H1 (cell line): ENCODE data around the gene GRIK2. TPM values are rescaled to one million over a fixed set of nuclear protein-coding genes. Genes with fewer than 3 reads are reported as not detected.

Experiments
- CTCF ChIA-PET: fragments of 300-600 bp; sonication (Branson Sonifier 250); formaldehyde crosslinking; loops from one replicate; lab custom pipeline; 2021; ENCODE audit not compliant: partially characterized antibody; lab: Charles Lee
- POLR2A ChIA-PET: fragments of 300-600 bp; sonication (Branson Sonifier 250); formaldehyde crosslinking; loops from one replicate; lab custom pipeline; 2021; ENCODE audit warnings: inconsistent platforms; ENCODE audit not compliant: partially characterized antibody; lab: Charles Lee
- DNase-seq, 2 experiments: peaks; one replicate each; pipeline versions ENCODE4 v3.0.0 to v3.0.0-alpha.2; 2010 to 2022; ENCODE audit warnings: low spot score in 2 of 2, low read depth in 1 of 2, mixed read lengths in 1 of 2
- FAIRE-seq: peaks from 2 replicates; lab custom pipeline; 2011; peaks lifted over from hg19 to GRCh38; lab: Jason Lieb, UNC
- H2AFZ ChIP-seq: 2 replicates; pipeline ENCODE4 v1.8.1; 2012; ENCODE audit warnings: low read length, inconsistent platforms
- H2AK5ac ChIP-seq: 2 replicates; pipeline ENCODE4 v1.6.1; 2013; ENCODE audit warnings: low read depth, low read length
- H2BK120ac ChIP-seq: replicated peaks from 2 replicates; pipeline ENCODE3; 2013; ENCODE audit warnings: low read depth, low read length, inconsistent platforms
- H2BK12ac ChIP-seq: 2 replicates; pipeline ENCODE4 v1.6.1; 2013; ENCODE audit warnings: low read depth, low read length
- H2BK15ac ChIP-seq: 2 replicates; pipeline ENCODE4 v1.6.1; 2013; ENCODE audit warnings: low read length
- H2BK20ac ChIP-seq: 2 replicates; pipeline ENCODE4 v1.6.1; 2013; ENCODE audit warnings: low read length
- H2BK5ac ChIP-seq: 2 replicates; pipeline ENCODE4 v1.6.1; 2013; ENCODE audit warnings: low read depth, low read length
- H3K14ac ChIP-seq: 2 replicates; pipeline ENCODE4 v1.6.1; 2013; ENCODE audit warnings: inconsistent platforms; ENCODE audit not compliant: insufficient read length
- H3K18ac ChIP-seq: 2 replicates; pipeline ENCODE4 v1.6.1; 2013; ENCODE audit warnings: low read length; ENCODE audit errors: extremely low read depth
- H3K23ac ChIP-seq: 2 replicates; pipeline ENCODE4 v1.6.1; 2013; ENCODE audit warnings: inconsistent platforms; ENCODE audit not compliant: insufficient read length
- H3K23me2 ChIP-seq: 2 replicates; pipeline ENCODE4 v1.6.1; 2013; ENCODE audit warnings: low read depth, low read length
- H3K27ac ChIP-seq: 2 replicates; pipeline ENCODE4 v1.6.1; 2011; ENCODE audit warnings: low read depth, low read length, inconsistent platforms
- H3K27me3 ChIP-seq, 4 experiments: replicated peaks in 1 of 4; 1 replicate in 1 of 4; 2 replicates in 3 of 4; pipeline versions ENCODE4 v1.6.1 to v1.8.1; 2011 to 2013; ENCODE audit warnings: low read length in 3 of 4, mild to moderate bottlenecking in 3 of 4, inconsistent platforms in 2 of 4, mixed read lengths in 2 of 4, moderate library complexity in 1 of 4; ENCODE audit not compliant: control insufficient read depth in 3 of 4, insufficient read depth in 3 of 4; ENCODE audit errors: extremely low read depth in 1 of 4
- H3K36me3 ChIP-seq, 4 experiments: 2 replicates each; pipeline versions ENCODE4 v1.6.1 to v1.8.1; 2011 to 2013; ENCODE audit warnings: mild to moderate bottlenecking in 4 of 4, low read length in 3 of 4, moderate library complexity in 2 of 4, control low read depth in 1 of 4, inconsistent platforms in 1 of 4; ENCODE audit not compliant: insufficient read depth in 4 of 4, control insufficient read depth in 2 of 4
- H3K4ac ChIP-seq: replicated peaks from 2 replicates; pipeline ENCODE3; 2013; ENCODE audit warnings: low read length, low read depth, mixed read lengths, inconsistent platforms; ENCODE audit not compliant: insufficient read length
- H3K4me1 ChIP-seq, 4 experiments: replicated peaks in 1 of 4; 1 replicate in 1 of 4; 2 replicates in 3 of 4; pipeline versions ENCODE4 v1.6.1 to v1.8.1; 2011 to 2013; ENCODE audit warnings: low read length in 3 of 4, inconsistent platforms in 2 of 4, mixed read lengths in 1 of 4; ENCODE audit not compliant: insufficient read depth in 4 of 4, control insufficient read depth in 3 of 4
- H3K4me2 ChIP-seq, 2 experiments: 2 replicates each; pipeline versions ENCODE4 v1.6.1 to v1.8.1; 2011 to 2013; ENCODE audit warnings: low read depth in 2 of 2, low read length in 2 of 2, control low read depth in 1 of 2, inconsistent platforms in 1 of 2, mild to moderate bottlenecking in 1 of 2; ENCODE audit not compliant: insufficient read depth in 1 of 2
- H3K4me3 ChIP-seq, 4 experiments: fragments of 200-600, 300-600 bp in 1 of 4; sonication (generic), shearing (Covaris generic), sonication (Bioruptor Twin) in 1 of 4; 2 replicates each; pipeline versions ENCODE4 v1.5.1 to v1.8.1; 2011 to 2016; ENCODE audit warnings: low read length in 4 of 4, low read depth in 3 of 4, control low read depth in 2 of 4, inconsistent platforms in 2 of 4, mild to moderate bottlenecking in 2 of 4, mixed read lengths in 1 of 4, moderate library complexity in 1 of 4; ENCODE audit not compliant: insufficient read depth in 2 of 4; ENCODE audit errors: extremely low read depth in 1 of 4
- H3K56ac ChIP-seq: replicated peaks from 2 replicates; pipeline ENCODE3; 2013; ENCODE audit warnings: low read depth, mild to moderate bottlenecking, mixed read lengths, low read length, inconsistent platforms; ENCODE audit not compliant: insufficient read length
- H3K79me1 ChIP-seq: 2 replicates; pipeline ENCODE4 v1.6.1; 2013; ENCODE audit warnings: low read depth, low read length, control low read depth
- H3K79me2 ChIP-seq, 2 experiments: 2 replicates each; pipeline versions ENCODE4 v1.6.1 to v1.8.1; 2012 to 2013; ENCODE audit warnings: low read length in 2 of 2, mild to moderate bottlenecking in 2 of 2, inconsistent platforms in 1 of 2; ENCODE audit not compliant: insufficient read depth in 2 of 2, control insufficient read depth in 1 of 2
- H3K9ac ChIP-seq, 4 experiments: replicated peaks in 1 of 4; 1 replicate in 1 of 4; 2 replicates in 3 of 4; pipeline versions ENCODE4 v1.6.1 to v1.8.1; 2011 to 2013; ENCODE audit warnings: low read depth in 3 of 4, low read length in 3 of 4, control low read depth in 2 of 4, mild to moderate bottlenecking in 2 of 4, moderate library complexity in 2 of 4, inconsistent platforms in 1 of 4; ENCODE audit errors: extremely low read depth in 1 of 4
- H3K9me3 ChIP-seq, 2 experiments: 2 replicates each; pipeline versions ENCODE4 v1.6.1 to v1.8.1; 2012 to 2013; ENCODE audit warnings: mild to moderate bottlenecking in 2 of 2, moderate library complexity in 2 of 2, control low read depth in 1 of 2, inconsistent platforms in 1 of 2, low read depth in 1 of 2, low read length in 1 of 2, mixed read lengths in 1 of 2; ENCODE audit not compliant: insufficient read depth in 2 of 2
- H4K20me1 ChIP-seq, 2 experiments: replicated peaks in 1 of 2; 2 replicates each; pipeline versions ENCODE3 to v1.8.1; 2011 to 2013; ENCODE audit warnings: inconsistent platforms in 2 of 2, low read length in 2 of 2, mild to moderate bottlenecking in 1 of 2; ENCODE audit not compliant: insufficient read depth in 2 of 2, control insufficient read depth in 1 of 2
- H4K5ac ChIP-seq: 2 replicates; pipeline ENCODE4 v1.6.1; 2013; ENCODE audit warnings: low read length, low read depth, mixed read lengths, inconsistent platforms; ENCODE audit not compliant: insufficient read length
- H4K8ac ChIP-seq: 2 replicates; pipeline ENCODE4 v1.8.0; 2013; ENCODE audit warnings: mild to moderate bottlenecking, moderate library complexity, low read length, inconsistent platforms; ENCODE audit not compliant: insufficient read depth; ENCODE audit errors: extremely low read depth
- H4K91ac ChIP-seq: replicated peaks from 2 replicates; pipeline ENCODE3; 2013; ENCODE audit warnings: low read length, mixed read lengths, inconsistent platforms; ENCODE audit not compliant: insufficient read length
- BACH1 ChIP-seq: IDR thresholded peaks from 2 replicates; pipeline ENCODE4 v1.6.1; 2012; ENCODE audit warnings: low read length, improper control_type of control experiment
- BRCA1 ChIP-seq: IDR thresholded peaks from 2 replicates; pipeline ENCODE4 v1.6.1; 2012; ENCODE audit warnings: low read depth, low read length, improper control_type of control experiment
- KDM5A ChIP-seq: fragments of 200-600 bp; IDR thresholded peaks from 2 replicates; pipeline ENCODE4 v1.7.1; 2012; ENCODE audit warnings: mild to moderate bottlenecking, low read length, inconsistent platforms, mixed read lengths
- TAF1 ChIP-seq: IDR thresholded peaks from 2 replicates; pipeline ENCODE4 v1.6.1; 2011; ENCODE audit warnings: mild to moderate bottlenecking, low read depth, low read length
- TEAD4 ChIP-seq: IDR thresholded peaks from 2 replicates; pipeline ENCODE4 v1.6.1; 2012; ENCODE audit warnings: low read depth, low read length, inconsistent platforms, mixed read lengths
- WGBS, 2 experiments: shearing (Covaris generic) in 1 of 2; methylation state at CpG; one replicate each; pipeline versions ENCODE4 v1.1.6 to v1.1.7; 2013 to 2015; ENCODE audit warnings: low lambda C conversion rate in 2 of 2, mixed read lengths in 2 of 2, inconsistent platforms in 1 of 2, low coverage in 1 of 2, missing lambda C conversion rate in 1 of 2; ENCODE audit not compliant: insufficient replicate concordance in 2 of 2, insufficient coverage in 1 of 2, insufficient read length in 1 of 2; ENCODE audit errors: extremely low coverage in 1 of 2, missing lambda C conversion rate in 1 of 2; 5-methylcytosine and 5-hydroxymethylcytosine counted together
- polyA plus RNA-seq, 7 experiments: library from polyadenylated mRNA; depleted of rRNA in 3 of 7; stranded (reverse) in 5 of 7; unstranded in 2 of 7; fragments of >200 nt in 5 of 7; fragments of 200-250 nt in 2 of 7; gene quantifications; 1 replicate in 5 of 7; 2 replicates in 1 of 7; 4 replicates in 1 of 7; pipeline versions ENCODE4 v1.2.1 to v1.2.3, GENCODE V29; 2011 to 2013; ENCODE audit warnings: missing spikeins in 2 of 7, mixed read lengths in 2 of 7
- total RNA-seq: library from RNA; stranded (reverse); fragmentation: NEBNext Ultra II Directional; extraction: Animal tissue kit (Norgen Biotek cat#: 25700); gene quantifications from 2 replicates; pipeline ENCODE4 v1.2.1, GENCODE V29; 2021

GRIK2 gene
- total and polyA plus RNA-seq, 2 of the 8 experiments (the other 6 are each of a cell fraction or from before 2014, with no cell fraction given), result 1.8 to 2.2 TPM

DNA sequence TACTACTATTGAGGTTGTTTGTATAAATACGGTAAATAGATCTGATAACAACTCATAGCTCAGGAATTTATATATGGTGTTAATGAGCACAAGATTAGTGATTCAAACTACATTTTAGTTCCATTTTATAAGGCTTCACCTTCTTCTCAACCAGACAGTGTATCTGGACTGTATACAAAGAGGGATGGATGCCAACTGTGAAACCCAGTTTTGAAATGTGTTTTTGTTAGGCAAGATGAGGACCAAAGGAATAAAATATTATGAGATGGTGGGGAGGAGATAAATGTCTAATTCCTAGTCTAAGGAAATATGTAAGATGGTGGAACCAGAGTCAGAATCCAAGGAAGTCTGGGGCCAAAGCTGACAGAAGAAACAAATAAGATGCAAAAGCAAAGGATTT lies 329.0 kb downstream of the GRIK2 start:
- Histone ChIP-seq H4K20me1 (no peaks in the 10 kb centered on the region), H3K36me3 (no peaks in the 10 kb centered on the region), H3K79me1 (no peaks in the 10 kb centered on the region), H2BK12ac (no peak overlapping the region), H3K14ac (no peak overlapping the region), H3K27me3 (peaks cover 0 to 1% (median 0%) of the 10 kb centered on the region in 4 experiments; a peak in 1 of 7 replicates), H3K27ac (no peak overlapping the region), H3K56ac (no peak overlapping the region), H2AK5ac (no peak overlapping the region), H3K23ac (no peak overlapping the region), H2BK20ac (no peak overlapping the region), H3K4me3 (no peak overlapping the region), H4K91ac (no peak overlapping the region), H3K9ac (no peak overlapping the region), H2AFZ (no peak overlapping the region), H3K4me2 (no peak overlapping the region), H2BK120ac (no peak overlapping the region), H4K8ac (no peak overlapping the region), H3K79me2 (no peaks in the 10 kb centered on the region), H4K5ac (no peak overlapping the region), H2BK5ac (no peak overlapping the region), H3K4ac (no peak overlapping the region), H3K9me3 (no peaks in the 10 kb centered on the region), H3K23me2 (no peaks in the 10 kb centered on the region; the same call in 1 of the 2 replicates), H3K18ac (no peak overlapping the region), H2BK15ac (no peak overlapping the region), H3K4me1 (peaks cover 0 to 3% (median 2%) of the 10 kb centered on the region in 4 experiments; a peak in 2 of 7 replicates)
- CTCF ChIA-PET, result no interaction called here
- WGBS, 2 experiments, result 97% methylated on average over 1 of the region's 1 CpG; no CpG with 5 or more reads in 1 of the 2 experiments
- POLR2A ChIA-PET, result no interaction called here
- DNase-seq (no peak), FAIRE-seq (no peak)
- TF ChIP-seq BACH1 (no peak), KDM5A (no peak), TAF1 (no peak), TEAD4 (no peak), BRCA1 (no peak)
